Measurements from ENCODE around the gene GNG7.
"Not testable (repeated sequence)": the region's sequence is repeated elsewhere in the genome, so short reads cannot be mapped to it uniquely, and the experiment has no call there.

GNG7 gene

GRCh38 chr19:2619076-2619475, 83.4 kb downstream of the GNG7 start:
- DNase-seq (ENCODE audit: low spot score), result no peak

- DNase-seq (ENCODE audit: low spot score), result no peak
Observed at GRCh38 chr19:2618611-2619010, 83.9 kb downstream of the GNG7 start.

GRCh38 chr19:2617393-2618165, 84.9 kb downstream of the GNG7 start:
- no peak for DNase-seq (ENCODE audit: low spot score)

- no peak for DNase-seq (ENCODE audit: low spot score)
Observed at GRCh38 chr19:2616741-2617392, 85.6 kb downstream of the GNG7 start.

GRCh38 chr19:2615782-2616181, 86.7 kb downstream of the GNG7 start:
- DNase-seq (ENCODE audit: low spot score), result no peak

- no peak for DNase-seq (ENCODE audit: low spot score)
Observed at GRCh38 chr19:2613507-2614295, 88.8 kb downstream of the GNG7 start.

GRCh38 chr19:2612619-2613249, 89.8 kb downstream of the GNG7 start:
- no peak for DNase-seq (ENCODE audit: low spot score)

- no peak for DNase-seq (ENCODE audit: low spot score)
Observed at GRCh38 chr19:2611483-2612464, 90.7 kb downstream of the GNG7 start.

- peak; percentile 93 for DNase-seq (ENCODE audit: low spot score)
Observed at GRCh38 chr19:2610637-2611482, 91.6 kb downstream of the GNG7 start.

- no peak for DNase-seq (ENCODE audit: low spot score)
Observed at GRCh38 chr19:2609389-2610116, 92.9 kb downstream of the GNG7 start.

GRCh38 chr19:2609034-2609388, 93.5 kb downstream of the GNG7 start:
- not testable (repeated sequence) for DNase-seq (ENCODE audit: low spot score)

GRCh38 chr19:2608602-2608922, 93.9 kb downstream of the GNG7 start:
- no peak for DNase-seq (ENCODE audit: low spot score)

GRCh38 chr19:2607712-2608601, 94.5 kb downstream of the GNG7 start:
- no peak for DNase-seq (ENCODE audit: low spot score)

- DNase-seq (ENCODE audit: low spot score), result not testable (repeated sequence)
Observed at GRCh38 chr19:2606774-2607173, 95.7 kb downstream of the GNG7 start.

GRCh38 chr19:2605889-2606288, 96.6 kb downstream of the GNG7 start:
- DNase-seq (ENCODE audit: low spot score), result not testable (repeated sequence)

GRCh38 chr19:2604747-2605329, 97.7 kb downstream of the GNG7 start:
- DNase-seq (ENCODE audit: low spot score), result no peak

- DNase-seq (ENCODE audit: low spot score), result no peak
Observed at GRCh38 chr19:2603334-2603733, 99.2 kb downstream of the GNG7 start.

Data from left forelimb (tissue), 1 donor.